Measurements from ENCODE around the gene PLEKHF1. TPM values are rescaled to one million over a fixed set of nuclear protein-coding genes. Genes with fewer than 3 reads are reported as not detected.
A peak's percentile ranks its signal among the peaks of the same experiment; 100 is the strongest.

The PLEKHF1 gene
- total RNA-seq, 2 donors from 2014 or later: 2.6 to 2.8 TPM

DNA sequence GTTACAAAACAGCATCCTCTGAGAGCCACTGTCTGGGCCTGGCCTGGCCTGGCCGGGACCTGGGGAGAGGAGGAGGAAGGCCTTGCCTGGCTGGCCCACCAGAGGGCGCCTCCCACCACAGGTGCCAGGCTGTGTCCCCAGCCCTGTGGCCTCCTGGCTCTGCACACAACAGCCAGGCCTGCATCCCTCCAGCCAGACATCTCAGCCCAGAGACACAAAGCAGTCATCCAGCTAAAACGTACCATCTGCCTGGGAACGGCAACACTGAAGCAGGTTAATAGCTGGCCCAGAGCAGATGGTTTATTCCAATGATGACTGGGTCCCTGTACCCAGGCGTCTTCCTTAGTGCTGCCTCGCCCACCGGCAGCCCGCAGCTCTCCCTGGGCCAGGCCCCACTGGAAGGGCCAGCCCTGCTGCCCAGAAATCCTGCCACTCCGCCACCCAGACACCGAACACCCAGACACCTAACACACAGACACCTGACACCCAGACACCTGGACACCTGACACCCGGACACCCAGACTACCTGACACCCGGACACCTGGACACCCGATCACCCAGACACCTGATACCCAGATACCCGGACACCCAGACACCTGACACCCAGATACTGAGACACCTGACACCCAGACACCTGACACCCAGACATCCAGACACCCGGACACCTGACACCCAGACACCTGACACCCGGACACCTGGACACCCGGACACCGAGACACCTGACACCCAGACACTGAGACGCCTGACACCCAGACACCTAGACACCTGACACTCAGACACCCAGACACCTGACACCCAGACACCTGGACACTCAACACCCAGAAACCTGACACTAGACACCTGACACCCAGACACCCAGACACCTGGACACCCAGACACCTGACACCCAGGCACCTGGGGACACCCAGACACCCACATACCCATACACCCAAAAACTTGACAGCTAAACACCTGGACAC, 29.7 kb downstream of the PLEKHF1 start:
- no peaks in the 10 kb centered on the region for H3K36me3 Mint-ChIP-seq (ENCODE audit: low read depth)
- H3K27me3 Mint-ChIP-seq (ENCODE audit: insufficient read depth): peaks cover 1% of the 10 kb centered on the region
- Histone ChIP-seq H3K4me1 (ENCODE audit: control insufficient read depth, insufficient read depth, low read length) (no peaks in the 10 kb centered on the region), H3K27ac (ENCODE audit: low read depth, low read length) (no peak overlapping the region), H3K4me3 (ENCODE audit: low read length) (no peak overlapping the region), H3K9me3 (ENCODE audit: control insufficient read depth, low read length) (peaks cover 6% of the 10 kb centered on the region), H3K9ac (ENCODE audit: extremely low read depth, low read length, poor library complexity, severe bottlenecking) (no peak overlapping the region), H3K27me3 (ENCODE audit: control insufficient read depth, insufficient read depth, low read length, poor library complexity, severe bottlenecking) (no peaks in the 10 kb centered on the region), H3K36me3 (ENCODE audit: control insufficient read depth, insufficient read depth, low read length) (no peaks in the 10 kb centered on the region)
- H3K4me1 Mint-ChIP-seq: no peaks in the 10 kb centered on the region
- no peak overlapping the region for H3K4me3 Mint-ChIP-seq
- TF ChIP-seq CTCF (conservative IDR thresholded peaks at IDR 0.05): peak; percentile 94
- DNase-seq: peak; percentile 95
- H3K9me3 Mint-ChIP-seq: no peaks in the 10 kb centered on the region
- 75 to 81% methylated on average over 5 to 19 of the region's 19 CpGs for WGBS, 2 experiments (ENCODE audit: insufficient coverage in 1 of 2, insufficient read length in 1 of 2)
- no peak overlapping the region for H3K27ac Mint-ChIP-seq

DNA sequence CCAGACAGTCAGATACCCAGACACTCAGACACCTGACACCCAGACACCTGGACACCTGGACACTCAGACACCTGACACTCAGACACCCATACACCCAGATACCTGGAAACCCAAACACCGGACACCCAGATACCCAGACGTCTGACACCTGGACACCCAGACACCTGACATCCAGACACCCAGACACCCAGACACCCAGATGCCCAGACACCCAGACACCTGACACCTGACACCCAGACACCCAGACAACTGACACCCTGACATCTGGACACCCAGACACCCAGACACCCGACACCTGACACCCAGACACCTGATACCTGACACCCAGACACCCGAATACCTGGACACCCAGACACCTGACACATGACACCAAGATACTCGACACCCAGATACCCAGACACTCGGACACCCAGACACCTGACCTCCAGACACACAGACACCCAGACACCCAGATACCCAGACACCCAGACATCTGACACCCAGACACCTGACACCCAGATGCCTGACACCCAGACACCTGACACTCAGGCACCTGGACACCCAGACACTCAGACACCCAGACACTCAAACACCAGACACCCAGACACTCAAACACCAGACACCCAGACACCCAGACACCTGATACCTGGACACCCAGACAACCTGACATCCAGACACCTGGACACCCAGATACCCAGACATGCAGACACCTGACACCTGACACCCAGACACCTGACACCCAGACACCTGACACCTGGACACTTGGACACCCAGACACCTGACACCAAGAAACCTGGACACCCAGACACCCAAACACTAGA, 30.7 kb downstream of the PLEKHF1 start:
- no peaks in the 10 kb centered on the region for H3K36me3 ChIP-seq (ENCODE audit: control insufficient read depth, insufficient read depth, low read length)
- Mint-ChIP-seq H3K36me3 (ENCODE audit: low read depth) (no peaks in the 10 kb centered on the region), H3K4me3 (no peak overlapping the region), H3K27me3 (ENCODE audit: insufficient read depth) (peaks cover 1% of the 10 kb centered on the region), H3K4me1 (no peaks in the 10 kb centered on the region), H3K9me3 (no peaks in the 10 kb centered on the region), H3K27ac (no peak overlapping the region)
- 93 to 100% methylated on average over 1 to 6 of the region's 6 CpGs for WGBS, 2 experiments (ENCODE audit: insufficient coverage in 1 of 2, insufficient read length in 1 of 2)
- no peaks in the 10 kb centered on the region for H3K4me1 ChIP-seq (ENCODE audit: control insufficient read depth, insufficient read depth, low read length)
- no peaks in the 10 kb centered on the region for H3K9me3 ChIP-seq (ENCODE audit: control insufficient read depth, low read length)
- no peak overlapping the region for H3K4me3 ChIP-seq (ENCODE audit: low read length)
- DNase-seq: no peak
- H3K27me3 ChIP-seq (ENCODE audit: control insufficient read depth, insufficient read depth, low read length, poor library complexity, severe bottlenecking): no peaks in the 10 kb centered on the region
- H3K27ac ChIP-seq (ENCODE audit: low read depth, low read length): no peak overlapping the region
- H3K9ac ChIP-seq (ENCODE audit: extremely low read depth, low read length, poor library complexity, severe bottlenecking): no peak overlapping the region
- TF ChIP-seq CTCF (conservative IDR thresholded peaks at IDR 0.05): no peak

GRCh38 chr19:29696565-29696846, 31.2 kb downstream of the PLEKHF1 start:
- Mint-ChIP-seq H3K9me3 (no peaks in the 10 kb centered on the region), H3K4me3 (no peak overlapping the region), H3K36me3 (ENCODE audit: low read depth) (no peaks in the 10 kb centered on the region), H3K27me3 (ENCODE audit: insufficient read depth) (no peaks in the 10 kb centered on the region), H3K4me1 (no peaks in the 10 kb centered on the region), H3K27ac (no peak overlapping the region)
- Histone ChIP-seq H3K9ac (ENCODE audit: extremely low read depth, low read length, poor library complexity, severe bottlenecking) (no peak overlapping the region), H3K4me1 (ENCODE audit: control insufficient read depth, insufficient read depth, low read length) (no peaks in the 10 kb centered on the region), H3K27ac (ENCODE audit: low read depth, low read length) (no peak overlapping the region), H3K4me3 (ENCODE audit: low read length) (no peak overlapping the region), H3K36me3 (ENCODE audit: control insufficient read depth, insufficient read depth, low read length) (peaks cover under 1% of the 10 kb centered on the region), H3K27me3 (ENCODE audit: control insufficient read depth, insufficient read depth, low read length, poor library complexity, severe bottlenecking) (no peaks in the 10 kb centered on the region), H3K9me3 (ENCODE audit: control insufficient read depth, low read length) (no peaks in the 10 kb centered on the region)
- 95% methylated on average over 2 of the region's 2 CpGs; no CpG with 5 or more reads in 1 of the 2 experiments for WGBS, 2 experiments (ENCODE audit: insufficient coverage in 1 of 2, insufficient read length in 1 of 2)
- TF ChIP-seq CTCF (conservative IDR thresholded peaks at IDR 0.05): no peak
- DNase-seq: no peak

Data from endodermal cell (in vitro differentiated cells).